ENCODE data around the gene PNPLA7. TPM values are rescaled to one million over a fixed set of nuclear protein-coding genes. Genes with fewer than 3 reads are reported as not detected.

Gene PNPLA7
- total RNA-seq, 3 donors from 2014 or later (not counting 1 experiment from before 2014, with no cell fraction given): 4.3 to 6.4 (median 4.9) TPM

GRCh38 chr9:137488906-137489305, 61.3 kb downstream of the PNPLA7 start:
- Histone ChIP-seq H3K36me3 (ENCODE audit: control insufficient read depth, insufficient read depth, low read length) (no peaks in the 10 kb centered on the region), H3K4me1 (ENCODE audit: control insufficient read depth, insufficient read depth, low read length) (no peaks in the 10 kb centered on the region), H3K9me3 (ENCODE audit: control insufficient read depth, insufficient read depth, low read length) (no peaks in the 10 kb centered on the region), H3K27me3 (ENCODE audit: control insufficient read depth, insufficient read depth, low read length) (no peaks in the 10 kb centered on the region), H3K27ac (ENCODE audit: low read length) (no peak overlapping the region), H3K4me3 (ENCODE audit: low read length) (no peak overlapping the region)
- DNase-seq: no peak
- intact Hi-C loops (cut with micrococcal nuclease): no loop called here
- 94% methylated on average over 6 of the region's 6 CpGs for WGBS (ENCODE audit: insufficient coverage)
- H3K4me3 Mint-ChIP-seq: no peak overlapping the region
- H3K27me3 Mint-ChIP-seq (ENCODE audit: low read depth in 2 of 2): no peaks in the 10 kb centered on the region
- H3K36me3 Mint-ChIP-seq: no peaks in the 10 kb centered on the region
- H3K9me3 Mint-ChIP-seq: no peaks in the 10 kb centered on the region
- H3K4me1 Mint-ChIP-seq: peaks cover 0 to 12% of the 10 kb centered on the region in 2 donors
- no peak overlapping the region for H3K27ac Mint-ChIP-seq
- ATAC-seq: no peak
- TF ChIP-seq CTCF (IDR thresholded peaks at IDR 0.05): no peak

- no peak overlapping the region for H3K27ac Mint-ChIP-seq
- H3K4me1 Mint-ChIP-seq: peaks cover 0 to 11% of the 10 kb centered on the region in 2 donors
Measured at GRCh38 chr9:137488327-137488653, 61.9 kb downstream of the PNPLA7 start.

GRCh38 chr9:137487454-137488326, 62.5 kb downstream of the PNPLA7 start:
- H3K4me3 ChIP-seq (ENCODE audit: low read length): no peak overlapping the region
- H3K27ac ChIP-seq (ENCODE audit: low read length): no peak overlapping the region
- Mint-ChIP-seq H3K4me1 (peaks cover 0 to 11% of the 10 kb centered on the region in 2 donors), H3K27me3 (ENCODE audit: low read depth in 2 of 2) (no peaks in the 10 kb centered on the region), H3K27ac (no peak overlapping the region), H3K36me3 (no peaks in the 10 kb centered on the region), H3K4me3 (no peak overlapping the region), H3K9me3 (no peaks in the 10 kb centered on the region)
- no peaks in the 10 kb centered on the region for H3K36me3 ChIP-seq (ENCODE audit: control insufficient read depth, insufficient read depth, low read length)
- no peaks in the 10 kb centered on the region for H3K27me3 ChIP-seq (ENCODE audit: control insufficient read depth, insufficient read depth, low read length)
- WGBS (ENCODE audit: insufficient coverage): 93% methylated on average over 41 of the region's 41 CpGs
- TF ChIP-seq CTCF (IDR thresholded peaks at IDR 0.05): no peak
- intact Hi-C loops (cut with micrococcal nuclease): no loop called here
- H3K9me3 ChIP-seq (ENCODE audit: control insufficient read depth, insufficient read depth, low read length): no peaks in the 10 kb centered on the region
- no peaks in the 10 kb centered on the region for H3K4me1 ChIP-seq (ENCODE audit: control insufficient read depth, insufficient read depth, low read length)
- ATAC-seq (no peak), DNase-seq (no peak)

More at GRCh38 chr9:137488327-137488653, 61.9 kb downstream of the PNPLA7 start:
- no peaks in the 10 kb centered on the region for H3K4me1 ChIP-seq (ENCODE audit: control insufficient read depth, insufficient read depth, low read length)
- intact Hi-C loops (cut with micrococcal nuclease): no loop called here
- no peaks in the 10 kb centered on the region for H3K36me3 ChIP-seq (ENCODE audit: control insufficient read depth, insufficient read depth, low read length)
- 90% methylated on average over 6 of the region's 6 CpGs for WGBS (ENCODE audit: insufficient coverage)
- no peaks in the 10 kb centered on the region for H3K27me3 Mint-ChIP-seq (ENCODE audit: low read depth in 2 of 2)
- H3K4me3 ChIP-seq (ENCODE audit: low read length): no peak overlapping the region
- TF ChIP-seq CTCF (IDR thresholded peaks at IDR 0.05): no peak
- ATAC-seq (no peak), DNase-seq (no peak)
- H3K9me3 Mint-ChIP-seq: no peaks in the 10 kb centered on the region
- no peaks in the 10 kb centered on the region for H3K9me3 ChIP-seq (ENCODE audit: control insufficient read depth, insufficient read depth, low read length)
- H3K27ac ChIP-seq (ENCODE audit: low read length): no peak overlapping the region
- H3K4me3 Mint-ChIP-seq: no peak overlapping the region
- H3K27me3 ChIP-seq (ENCODE audit: control insufficient read depth, insufficient read depth, low read length): no peaks in the 10 kb centered on the region
- no peaks in the 10 kb centered on the region for H3K36me3 Mint-ChIP-seq
